Left kidney (tissue), 2 donors: ENCODE data around the gene DTNB. TPM values are rescaled to one million over a fixed set of nuclear protein-coding genes. Genes with fewer than 3 reads are reported as not detected.

ENCODE experiments used
- DNase-seq: peaks from one replicate; pipeline ENCODE4 v3.0.0-alpha.2; 2013
- polyA plus RNA-seq: library from polyadenylated mRNA; unstranded; fragments of 120-200 nt; gene quantifications from one replicate; pipeline ENCODE4 v1.2.1, GENCODE V29; 2013; ENCODE audit not compliant: insufficient read length

DTNB gene
- polyA plus RNA-seq, 1 donor: 18.5 TPM

GRCh38 chr2:25342372-25343186, 330.8 kb downstream of the DTNB start:
- DNase-seq: peak; percentile 84

GRCh38 chr2:25341753-25342371, 331.5 kb downstream of the DTNB start, which contains the start of gene DNMT3A:
Gene DNMT3A (minus strand): TSS chr2:25341925. CDS start chr2:25313984, 27,941 bp downstream.
- DNase-seq: peak; percentile 63

- no peak for DNase-seq
These were observed 332.2 kb downstream of the DTNB start for GRCh38 chr2:25341011-25341727.

GRCh38 chr2:25340181-25340921, 333.0 kb downstream of the DTNB start:
- DNase-seq: no peak

- no peak for DNase-seq
These were observed 333.6 kb downstream of the DTNB start for GRCh38 chr2:25339791-25340180.

GRCh38 chr2:25339211-25339674, 334.1 kb downstream of the DTNB start:
- no peak for DNase-seq

- DNase-seq: no peak
These were observed 335.0 kb downstream of the DTNB start for GRCh38 chr2:25338401-25338800.

- no peak for DNase-seq
These were observed 335.5 kb downstream of the DTNB start for GRCh38 chr2:25337891-25338290.

GRCh38 chr2:25337276-25337675, 336.1 kb downstream of the DTNB start:
- DNase-seq: no peak

- DNase-seq: no peak
These were observed 337.0 kb downstream of the DTNB start for GRCh38 chr2:25336383-25336841.

GRCh38 chr2:25335971-25336370, 337.4 kb downstream of the DTNB start:
- DNase-seq: no peak

- no peak for DNase-seq
These were observed 338.2 kb downstream of the DTNB start for GRCh38 chr2:25335204-25335603.

- DNase-seq: no peak
These were observed 338.9 kb downstream of the DTNB start for GRCh38 chr2:25334482-25334881.

- no peak for DNase-seq
These were observed 339.4 kb downstream of the DTNB start for GRCh38 chr2:25333981-25334380.

GRCh38 chr2:25332571-25332970, 340.8 kb downstream of the DTNB start:
- DNase-seq: no peak

GRCh38 chr2:25331686-25332365, 341.6 kb downstream of the DTNB start:
- DNase-seq: no peak

GRCh38 chr2:25330937-25331336, 342.4 kb downstream of the DTNB start:
- DNase-seq: no peak

- DNase-seq: no peak
These were observed 343.1 kb downstream of the DTNB start for GRCh38 chr2:25330273-25330672.

GRCh38 chr2:25328152-25329085, 345.0 kb downstream of the DTNB start:
- DNase-seq: no peak
